A673 (cell line): ENCODE measurements around the gene SPON1.

Experiments
- CTCF ChIP-seq: fragments of 300-800, 200-600 bp; sonication (generic); conservative IDR thresholded peaks from 2 replicates; pipeline ENCODE4 v1.5.1; 2017; ENCODE audit warnings: low read depth, mild to moderate bottlenecking, antibody characterized with exemption, low read length, moderate library complexity, mixed read lengths
- EZH2 ChIP-seq: fragments of 200-600 bp; sonication (generic); IDR thresholded peaks from 2 replicates; pipeline ENCODE4 v1.6.1; 2017; ENCODE audit warnings: borderline replicate concordance, low read depth, mild to moderate bottlenecking, mixed read lengths, antibody characterized with exemption, low read length; ENCODE audit not compliant: poor library complexity, severe bottlenecking

GRCh38 chr11:13949876-13950275 is 12.6 kb upstream of the SPON1 start:
- TF ChIP-seq CTCF (no peak), EZH2 (no peak)
